GM19455 (cell line): ENCODE data around the gene SOX5.
"Not testable (repeated sequence)": the region's sequence is repeated elsewhere in the genome, so short reads cannot be mapped to it uniquely, and the experiment has no call there.

Experiments
- ATAC-seq: cut with Tn5 transposase; IDR thresholded peaks from one replicate; pipeline ENCODE4 v1.9.1; 2021; ENCODE audit not compliant: unreplicated experiment

Gene SOX5

GRCh38 chr12:23847857-23848256 is 101.6 kb downstream of the SOX5 start:
- ATAC-seq, result no peak

DNA sequence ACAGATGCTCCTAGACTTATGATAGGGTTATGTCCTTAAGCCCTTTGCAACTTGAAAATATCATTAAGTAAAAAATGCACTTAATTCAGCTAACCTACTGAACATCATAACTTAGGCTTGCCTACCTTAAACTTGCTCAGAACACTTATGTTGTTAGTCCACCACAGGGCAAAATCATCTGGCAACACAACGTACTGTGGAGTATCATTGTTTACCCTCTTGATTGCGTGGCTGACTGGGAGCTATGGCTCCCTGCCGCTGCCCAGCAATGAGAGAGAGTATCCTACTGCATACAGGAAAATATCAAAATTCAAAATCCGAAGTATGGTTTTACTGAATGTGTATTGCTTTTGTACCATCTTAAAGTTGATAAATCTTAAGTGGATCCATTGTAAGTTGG is 105.5 kb downstream of the SOX5 start:
- ATAC-seq, result no peak

DNA sequence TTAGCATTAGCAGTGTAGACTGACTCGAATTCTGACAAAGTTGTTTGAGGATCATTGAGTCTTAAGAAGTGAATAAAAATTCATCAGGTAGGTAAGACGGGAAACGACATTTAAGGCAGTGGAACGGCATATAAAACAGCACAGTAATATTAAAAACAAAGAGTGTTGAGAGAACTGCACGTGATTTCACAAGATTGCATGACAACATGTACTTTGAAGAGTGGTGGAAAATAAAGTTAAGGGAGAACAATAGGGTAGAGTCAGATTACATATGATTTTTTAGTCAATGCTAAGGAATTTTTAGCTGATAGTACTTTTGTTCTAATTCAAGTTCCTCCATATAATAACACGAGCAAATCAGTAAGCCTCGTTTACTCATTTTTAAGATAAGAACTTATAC is 115.4 kb downstream of the SOX5 start:
- no peak for ATAC-seq

- ATAC-seq, result no peak
Observed at GRCh38 chr12:23831739-23832138, 117.7 kb downstream of the SOX5 start.

- ATAC-seq, result no peak
Observed at GRCh38 chr12:23830210-23830609, 119.3 kb downstream of the SOX5 start.

DNA sequence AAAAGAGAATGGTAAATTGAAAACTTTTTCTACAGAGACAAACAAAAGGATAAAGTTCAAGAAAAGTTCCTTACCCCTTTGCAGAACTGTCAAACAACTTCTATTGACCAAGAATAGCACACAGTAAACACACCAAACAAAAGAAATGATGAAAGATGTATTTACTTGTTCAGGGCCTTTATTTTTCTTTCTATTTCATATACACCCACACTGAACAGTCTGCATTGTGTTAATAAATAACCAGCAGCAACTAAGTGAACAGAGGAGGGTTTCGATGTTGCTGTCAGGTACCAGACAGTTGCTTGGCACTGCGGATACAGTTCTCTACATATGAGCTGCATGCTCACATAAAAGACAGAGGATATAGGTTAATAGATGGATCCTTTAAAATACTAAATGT is 122.1 kb downstream of the SOX5 start:
- no peak for ATAC-seq

- not testable (repeated sequence) for ATAC-seq
Observed at GRCh38 chr12:23825124-23825523, 124.3 kb downstream of the SOX5 start.

GRCh38 chr12:23824358-23824757 is 125.1 kb downstream of the SOX5 start:
- ATAC-seq, result no peak

- ATAC-seq, result not testable (repeated sequence)
Observed at GRCh38 chr12:23822883-23823282, 126.6 kb downstream of the SOX5 start.

- no peak for ATAC-seq
Observed at GRCh38 chr12:23817345-23817744, 132.1 kb downstream of the SOX5 start.

DNA sequence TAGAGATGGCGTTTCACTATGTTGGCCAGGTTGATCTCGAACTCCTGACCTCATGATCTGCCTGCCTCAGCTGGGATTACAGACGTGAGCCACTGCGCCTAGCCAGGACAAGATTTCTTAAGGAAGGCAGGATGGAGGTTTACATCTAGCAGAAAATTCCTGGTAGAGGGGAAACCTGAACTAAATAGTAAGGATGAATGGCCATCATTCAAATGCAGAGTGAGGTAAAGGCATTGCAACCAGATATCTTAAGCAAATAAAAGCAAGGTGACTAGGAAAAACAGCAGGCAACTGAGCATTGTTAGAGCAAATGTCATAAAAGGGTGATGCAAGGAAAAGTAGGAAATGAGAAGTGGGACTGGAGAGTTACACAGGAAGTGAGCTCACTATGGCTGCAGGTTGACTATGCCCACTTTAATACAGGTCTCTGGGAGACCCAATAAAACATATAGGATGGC is 133.0 kb downstream of the SOX5 start:
- ATAC-seq, result no peak

GRCh38 chr12:23815810-23816209 is 133.7 kb downstream of the SOX5 start:
- ATAC-seq, result no peak

DNA sequence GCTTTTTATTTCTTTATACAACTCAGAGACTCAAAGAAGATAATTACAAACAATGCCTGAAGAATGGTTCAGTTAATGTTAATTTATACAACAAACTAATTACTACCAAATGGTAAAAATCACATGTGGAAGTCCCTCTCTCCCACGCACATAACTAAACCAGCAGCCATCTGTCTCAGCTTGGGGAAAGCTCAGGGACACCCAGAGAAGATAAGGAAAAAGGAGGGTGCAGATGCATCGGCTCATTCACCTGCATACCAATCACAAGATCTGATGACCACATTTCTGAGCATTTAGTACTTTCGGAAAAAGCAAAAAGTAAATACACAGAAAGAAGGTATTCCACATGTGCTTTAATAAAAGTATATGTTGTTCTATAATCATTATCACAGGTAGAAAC is 136.3 kb downstream of the SOX5 start:
- no peak for ATAC-seq

DNA sequence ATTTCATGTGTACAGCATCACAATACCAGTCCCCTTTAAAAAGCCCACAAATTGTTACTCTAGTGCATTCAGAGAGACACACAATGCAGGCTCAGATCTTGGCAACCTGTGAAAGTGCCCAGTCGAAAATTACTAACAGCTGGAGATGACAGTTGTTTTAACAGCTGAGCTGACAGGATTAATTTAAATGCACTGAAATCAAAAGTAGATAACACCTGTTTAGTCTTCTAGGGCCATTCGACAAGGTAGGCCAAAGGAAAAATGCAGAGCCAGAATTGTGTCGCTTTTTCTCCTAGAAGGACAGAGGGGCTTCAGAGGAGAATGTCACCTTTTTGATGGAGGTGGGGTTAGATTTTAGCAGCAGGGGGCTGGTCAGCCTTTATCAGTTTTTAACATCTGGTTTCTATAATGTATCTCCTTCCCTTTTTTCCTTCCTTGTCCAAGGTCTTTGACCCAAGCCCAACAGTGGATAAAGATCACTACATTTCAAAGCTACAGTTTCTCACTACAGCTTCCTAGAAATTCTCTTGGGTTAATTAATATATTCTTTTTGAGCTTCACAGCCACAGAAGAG is 139.1 kb downstream of the SOX5 start:
- no peak for ATAC-seq

GRCh38 chr12:23803540-23803939 is 145.9 kb downstream of the SOX5 start:
- ATAC-seq, result no peak

DNA sequence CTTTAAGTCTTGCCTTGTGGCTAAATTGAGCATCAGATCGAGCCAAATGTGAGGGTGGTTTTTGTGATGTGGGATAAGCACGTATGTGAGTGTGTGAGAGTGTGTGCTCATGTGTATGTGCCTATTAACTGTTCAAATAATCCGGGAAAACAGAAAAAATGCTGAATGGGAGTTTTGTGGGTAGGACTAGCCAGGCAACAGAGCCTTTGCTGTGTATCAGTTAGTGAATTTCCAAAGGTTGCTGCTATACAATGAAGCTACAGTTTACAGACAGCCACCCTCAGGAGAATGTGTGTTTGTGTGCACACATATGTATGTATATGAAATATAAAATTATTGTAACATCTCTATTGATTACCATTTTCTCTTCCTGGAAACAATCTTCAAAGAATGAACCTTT is 154.0 kb downstream of the SOX5 start:
- ATAC-seq, result no peak

- no peak for ATAC-seq
Observed at GRCh38 chr12:23781118-23781517, 168.4 kb downstream of the SOX5 start.

- ATAC-seq, result no peak
Observed at GRCh38 chr12:23775208-23775607, 174.3 kb downstream of the SOX5 start.

GRCh38 chr12:23771240-23771949 is 178.1 kb downstream of the SOX5 start:
- no peak for ATAC-seq

- no peak for ATAC-seq
Observed at GRCh38 chr12:23770202-23770938, 179.1 kb downstream of the SOX5 start.

DNA sequence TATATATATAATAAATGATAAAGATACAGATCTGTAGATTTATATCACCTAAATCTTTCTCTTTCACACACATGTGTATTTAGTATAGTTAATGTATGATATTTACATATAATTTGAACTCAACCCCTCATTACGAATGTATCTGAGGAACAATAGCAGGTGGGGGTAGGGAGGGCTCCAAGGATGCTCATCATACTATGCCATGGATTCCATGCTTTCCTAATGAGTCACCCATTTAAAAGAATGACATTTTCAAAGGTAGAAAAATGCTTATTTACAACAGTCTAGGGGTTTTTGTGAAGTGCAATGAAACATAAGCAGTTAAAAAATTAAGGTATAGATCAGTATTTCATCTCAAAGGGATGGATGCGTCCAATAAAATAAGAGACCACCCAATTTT is 181.6 kb downstream of the SOX5 start:
- no peak for ATAC-seq

- ATAC-seq, result no peak
Observed at GRCh38 chr12:23763724-23764123, 185.7 kb downstream of the SOX5 start.
